Neural cell (in vitro differentiated cells): ENCODE measurements around the gene PLEKHS1.

Experiments
- TAF1 ChIP-seq: IDR thresholded peaks from 2 replicates; pipeline ENCODE4 v1.6.1; 2012; ENCODE audit warnings: low read depth
- TF ChIP-seq, protein P1 (sequence below): fragments of 450-650 bp; IDR thresholded peaks from 2 replicates; pipeline ENCODE4 v1.5.1; 2014; ENCODE audit warnings: antibody characterized with exemption, mild to moderate bottlenecking, moderate library complexity; ENCODE audit not compliant: poor library complexity, severe bottlenecking

DNA sequence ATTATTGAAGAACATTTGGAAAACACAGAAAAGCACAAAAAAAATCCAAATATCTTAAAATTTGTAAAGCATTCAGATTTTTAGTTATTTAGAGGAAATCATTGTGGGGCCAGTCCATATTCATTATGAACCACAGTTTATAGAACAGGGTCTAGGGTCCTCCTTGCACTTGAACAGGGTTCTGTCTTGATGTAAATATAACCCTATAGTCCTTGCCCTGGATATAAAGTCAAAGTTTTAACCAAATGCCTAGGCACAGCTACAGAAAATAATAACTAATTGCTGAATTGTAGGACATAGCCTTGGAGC, 46.2 kb upstream of the PLEKHS1 start:
- TF ChIP-seq, protein P1, sequence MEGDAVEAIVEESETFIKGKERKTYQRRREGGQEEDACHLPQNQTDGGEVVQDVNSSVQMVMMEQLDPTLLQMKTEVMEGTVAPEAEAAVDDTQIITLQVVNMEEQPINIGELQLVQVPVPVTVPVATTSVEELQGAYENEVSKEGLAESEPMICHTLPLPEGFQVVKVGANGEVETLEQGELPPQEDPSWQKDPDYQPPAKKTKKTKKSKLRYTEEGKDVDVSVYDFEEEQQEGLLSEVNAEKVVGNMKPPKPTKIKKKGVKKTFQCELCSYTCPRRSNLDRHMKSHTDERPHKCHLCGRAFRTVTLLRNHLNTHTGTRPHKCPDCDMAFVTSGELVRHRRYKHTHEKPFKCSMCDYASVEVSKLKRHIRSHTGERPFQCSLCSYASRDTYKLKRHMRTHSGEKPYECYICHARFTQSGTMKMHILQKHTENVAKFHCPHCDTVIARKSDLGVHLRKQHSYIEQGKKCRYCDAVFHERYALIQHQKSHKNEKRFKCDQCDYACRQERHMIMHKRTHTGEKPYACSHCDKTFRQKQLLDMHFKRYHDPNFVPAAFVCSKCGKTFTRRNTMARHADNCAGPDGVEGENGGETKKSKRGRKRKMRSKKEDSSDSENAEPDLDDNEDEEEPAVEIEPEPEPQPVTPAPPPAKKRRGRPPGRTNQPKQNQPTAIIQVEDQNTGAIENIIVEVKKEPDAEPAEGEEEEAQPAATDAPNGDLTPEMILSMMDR = peak; percentile 45
- no peak for TF ChIP-seq TAF1
